Fibroblast of lung (primary cell): ENCODE measurements around the gene MAS1. TPM values are rescaled to one million over a fixed set of nuclear protein-coding genes. Genes with fewer than 3 reads are reported as not detected.

Experiments used
- DNase-seq, 2 donors: peaks; one replicate each; pipeline versions ENCODE4 v3.0.0 to v3.0.0-alpha.2; 2010; ENCODE audit warnings: low read depth in 2 of 2
- H2AFZ ChIP-seq: 2 replicates; pipeline ENCODE4 v1.5.1; 2012; ENCODE audit warnings: low read length, control low read depth, inconsistent platforms
- H3K27ac ChIP-seq: 2 replicates; pipeline ENCODE4 v1.5.1; 2011; ENCODE audit warnings: low read length, control low read depth; ENCODE audit not compliant: insufficient read depth
- H3K27me3 ChIP-seq: 2 replicates; pipeline ENCODE4 v1.5.1; 2011; ENCODE audit warnings: mild to moderate bottlenecking, low read length; ENCODE audit not compliant: control insufficient read depth, insufficient read depth
- H3K36me3 ChIP-seq: 2 replicates; pipeline ENCODE4 v1.5.1; 2011; ENCODE audit warnings: low read length; ENCODE audit not compliant: control insufficient read depth, insufficient read depth
- H3K4me1 ChIP-seq: 2 replicates; pipeline ENCODE4 v1.5.1; 2011; ENCODE audit warnings: low read length; ENCODE audit not compliant: control insufficient read depth, insufficient read depth; ENCODE audit errors: extremely low read depth
- H3K4me2 ChIP-seq: 2 replicates; pipeline ENCODE4 v1.5.1; 2011; ENCODE audit warnings: low read length, control low read depth; ENCODE audit not compliant: insufficient read depth; ENCODE audit errors: extremely low read depth
- H3K4me3 ChIP-seq, 4 experiments: fragments of 200-600 bp in 1 of 4; sonication (generic) in 1 of 4; replicated peaks in 1 of 4; 2 replicates each; pipeline ENCODE4 v1.5.1; 2011 to 2016; ENCODE audit warnings: low read length in 4 of 4, low read depth in 3 of 4, mild to moderate bottlenecking in 3 of 4, control low read depth in 2 of 4, inconsistent platforms in 1 of 4, mixed read lengths in 1 of 4; ENCODE audit not compliant: insufficient read depth in 1 of 4; ENCODE audit errors: control extremely low read depth in 1 of 4
- H3K79me2 ChIP-seq: 2 replicates; pipeline ENCODE4 v1.5.1; 2012; ENCODE audit warnings: mild to moderate bottlenecking, low read length, inconsistent platforms; ENCODE audit not compliant: control insufficient read depth, insufficient read depth
- H3K9ac ChIP-seq: 2 replicates; pipeline ENCODE4 v1.5.1; 2011; ENCODE audit warnings: mild to moderate bottlenecking, low read length, control low read depth; ENCODE audit not compliant: insufficient read depth
- H3K9me3 ChIP-seq: 2 replicates; pipeline ENCODE4 v1.5.1; 2012; ENCODE audit warnings: low read depth, low read length; ENCODE audit not compliant: control insufficient read depth, insufficient read depth
- H4K20me1 ChIP-seq: 2 replicates; pipeline ENCODE4 v1.5.1; 2011; ENCODE audit warnings: low read length; ENCODE audit not compliant: control insufficient read depth, insufficient read depth; ENCODE audit errors: extremely low read depth
- CTCF ChIP-seq, 2 donors: IDR thresholded peaks in 1 of 2; conservative IDR thresholded peaks in 1 of 2; 1 replicate in 1 of 2; 2 replicates in 1 of 2; pipeline ENCODE4 v1.5.1; 2011 to 2012; ENCODE audit warnings: low read length in 2 of 2, control low read depth in 1 of 2, inconsistent platforms in 1 of 2, low read depth in 1 of 2, mild to moderate bottlenecking in 1 of 2
- EZH2 ChIP-seq: IDR thresholded peaks from 2 replicates; pipeline ENCODE4 v1.5.1; 2012; ENCODE audit warnings: low read length, control low read depth, mild to moderate bottlenecking; ENCODE audit errors: missing control alignments
- polyA plus RNA-seq, 2 donors: library from polyadenylated mRNA; depleted of rRNA in 1 of 2; stranded (reverse) in 1 of 2; unstranded in 1 of 2; fragments of >200 nt; gene quantifications; 2 replicates each; pipeline ENCODE4 v1.2.1, GENCODE V29; 2011 to 2012; ENCODE audit warnings: missing spikeins in 1 of 2
- total RNA-seq: library from RNA; depleted of rRNA; stranded (reverse); fragments of >200 nt; gene quantifications from 2 replicates; pipeline ENCODE4 v1.2.1, GENCODE V29; 2014

The MAS1 gene
- total and polyA plus RNA-seq, 2 donors (not counting 1 experiment from before 2014, with no cell fraction given), result not detected

GRCh38 chr6:159913862-159914564, 23.2 kb downstream of the MAS1 start:
- Histone ChIP-seq H3K4me3 (no peak overlapping the region), H3K9ac (no peak overlapping the region), H3K27me3 (peaks cover 8% of the 10 kb centered on the region), H4K20me1 (no peaks in the 10 kb centered on the region), H3K79me2 (no peaks in the 10 kb centered on the region), H3K9me3 (no peaks in the 10 kb centered on the region), H3K4me1 (no peaks in the 10 kb centered on the region), H2AFZ (no peak overlapping the region), H3K27ac (no peak overlapping the region), H3K4me2 (no peak overlapping the region), H3K36me3 (no peaks in the 10 kb centered on the region)
- TF ChIP-seq EZH2 (no peak), CTCF (conservative IDR thresholded peaks at IDR 0.05 in 1 of 2, IDR thresholded peaks at IDR 0.05 in 1 of 2; ENCODE audit: low read depth in 1 of 2, low read length in 2 of 2) (no peak)
- DNase-seq, result no peak

GRCh38 chr6:159914565-159914923, 23.8 kb downstream of the MAS1 start:
- no peak for DNase-seq
- Histone ChIP-seq H3K4me3 (no peak overlapping the region), H3K36me3 (no peaks in the 10 kb centered on the region), H2AFZ (no peak overlapping the region), H3K9ac (no peak overlapping the region), H3K4me1 (no peaks in the 10 kb centered on the region), H3K4me2 (no peak overlapping the region), H3K79me2 (no peaks in the 10 kb centered on the region), H3K27ac (no peak overlapping the region), H3K9me3 (no peaks in the 10 kb centered on the region), H3K27me3 (peaks cover 5% of the 10 kb centered on the region), H4K20me1 (no peaks in the 10 kb centered on the region)
- TF ChIP-seq CTCF (conservative IDR thresholded peaks at IDR 0.05 in 1 of 2, IDR thresholded peaks at IDR 0.05 in 1 of 2; ENCODE audit: low read depth in 1 of 2, low read length in 2 of 2) (no peak), EZH2 (no peak)

- Histone ChIP-seq H3K4me1 (no peaks in the 10 kb centered on the region), H3K9me3 (no peaks in the 10 kb centered on the region), H4K20me1 (no peaks in the 10 kb centered on the region), H3K9ac (no peak overlapping the region), H3K79me2 (no peaks in the 10 kb centered on the region), H2AFZ (no peak overlapping the region), H3K27me3 (peaks cover 3% of the 10 kb centered on the region), H3K36me3 (no peaks in the 10 kb centered on the region), H3K4me2 (no peak overlapping the region), H3K4me3 (no peak overlapping the region), H3K27ac (no peak overlapping the region)
- TF ChIP-seq CTCF (conservative IDR thresholded peaks at IDR 0.05 in 1 of 2, IDR thresholded peaks at IDR 0.05 in 1 of 2; ENCODE audit: low read depth in 1 of 2, low read length in 2 of 2), result no peak
- TF ChIP-seq EZH2, result no peak
- DNase-seq, result no peak
Observed at GRCh38 chr6:159915397-159915796, 24.6 kb downstream of the MAS1 start.
